Stomach smooth muscle (tissue), 2 donors: Measurements from ENCODE around the gene HOXC12.

Source experiments
- H3K27ac ChIP-seq: one replicate; pipeline ENCODE4 v1.7.0; 2013; ENCODE audit warnings: mild to moderate bottlenecking, low read length, inconsistent platforms
- H3K27me3 ChIP-seq, 2 donors: one replicate each; pipeline ENCODE4 v1.7.0; 2013; ENCODE audit warnings: low read length in 2 of 2; ENCODE audit not compliant: insufficient read depth in 2 of 2, control insufficient read depth in 1 of 2
- H3K36me3 ChIP-seq, 2 donors: one replicate each; pipeline ENCODE4 v1.7.0; 2013; ENCODE audit warnings: low read length in 2 of 2; ENCODE audit not compliant: control insufficient read depth in 2 of 2, insufficient read depth in 2 of 2
- H3K4me1 ChIP-seq: one replicate; pipeline ENCODE4 v1.7.0; 2013; ENCODE audit warnings: low read length; ENCODE audit not compliant: control insufficient read depth, insufficient read depth
- H3K4me3 ChIP-seq, 2 donors: one replicate each; pipeline ENCODE4 v1.7.0; 2013; ENCODE audit warnings: low read length in 2 of 2
- H3K9ac ChIP-seq, 2 donors: one replicate each; pipeline ENCODE4 v1.7.0; 2013; ENCODE audit warnings: low read length in 2 of 2, mild to moderate bottlenecking in 1 of 2
- H3K9me3 ChIP-seq, 2 donors: one replicate each; pipeline ENCODE4 v1.7.0; 2013; ENCODE audit warnings: low read length in 2 of 2; ENCODE audit not compliant: control insufficient read depth in 2 of 2
- donor health status: healthy.
- donor health status: Pancreatic carcinoma.

The HOXC12 gene

DNA sequence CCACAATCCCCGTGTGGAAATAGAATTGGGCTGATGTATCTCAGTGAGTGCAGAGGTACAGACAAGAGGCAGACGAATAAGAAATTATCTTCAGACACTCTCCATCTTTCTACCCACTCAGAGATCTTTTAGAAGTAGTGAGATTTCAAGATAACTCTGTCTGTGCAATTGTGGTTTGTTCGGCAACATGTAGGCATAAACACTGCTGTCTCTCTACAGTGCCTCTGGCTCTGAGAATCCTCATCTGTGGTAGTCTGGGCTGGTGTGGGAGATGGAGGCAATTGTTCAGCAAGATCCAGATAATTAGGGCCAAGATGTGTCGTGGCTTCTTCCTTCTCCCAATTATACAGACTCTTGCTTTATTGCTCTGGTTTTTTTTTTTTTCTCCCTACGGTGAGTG lies 13.0 kb upstream of the HOXC12 start:
- Histone ChIP-seq H3K36me3 (no peaks in the 10 kb centered on the region), H3K27ac (no peak overlapping the region), H3K9me3 (no peaks in the 10 kb centered on the region), H3K27me3 (peaks cover 75 to 92% of the 10 kb centered on the region in 2 donors), H3K4me1 (peaks cover 6% of the 10 kb centered on the region), H3K4me3 (no peak overlapping the region), H3K9ac (no peak overlapping the region)

GRCh38 chr12:53942467-53942997 lies 12.2 kb upstream of the HOXC12 start:
- peaks cover 72 to 89% of the 10 kb centered on the region in 2 donors for H3K27me3 ChIP-seq
- H3K4me3 ChIP-seq = no peak overlapping the region

DNA sequence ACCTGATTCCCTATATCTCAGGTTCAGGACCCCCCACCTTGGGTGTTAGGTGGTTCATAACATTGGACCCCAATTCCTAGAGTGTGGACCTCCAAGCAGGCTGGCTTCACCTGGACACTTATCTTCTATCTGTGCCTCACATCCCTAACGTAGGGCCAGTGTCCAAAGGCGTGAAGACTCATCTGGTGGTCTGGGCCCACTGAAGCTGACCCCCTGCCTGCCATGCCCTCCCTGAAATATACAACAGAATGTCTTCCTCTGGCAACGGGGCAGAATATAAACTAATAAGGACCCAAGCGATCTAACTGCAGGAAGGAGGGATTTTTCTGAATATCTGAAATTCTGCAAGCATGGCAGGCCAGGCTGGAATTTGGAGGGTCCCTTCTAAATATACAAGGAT lies 10.5 kb upstream of the HOXC12 start:
- Histone ChIP-seq H3K27me3 (peaks cover 76 to 89% of the 10 kb centered on the region in 2 donors), H3K4me3 (no peak overlapping the region), H3K4me1 (no peaks in the 10 kb centered on the region), H3K27ac (no peak overlapping the region), H3K36me3 (no peaks in the 10 kb centered on the region), H3K9ac (no peak overlapping the region), H3K9me3 (no peaks in the 10 kb centered on the region)

More at GRCh38 chr12:53942467-53942997, 12.2 kb upstream of the HOXC12 start:
- H3K9me3 ChIP-seq = no peaks in the 10 kb centered on the region
- no peaks in the 10 kb centered on the region for H3K36me3 ChIP-seq
- no peak overlapping the region for H3K27ac ChIP-seq
- H3K9ac ChIP-seq = no peak overlapping the region
- peaks cover 6% of the 10 kb centered on the region for H3K4me1 ChIP-seq

GRCh38 chr12:53944907-53945847 lies 9.5 kb upstream of the HOXC12 start:
- H3K36me3 ChIP-seq = no peaks in the 10 kb centered on the region
- H3K9me3 ChIP-seq = no peaks in the 10 kb centered on the region
- H3K27me3 ChIP-seq = peaks cover 77 to 89% of the 10 kb centered on the region in 2 donors
- no peaks in the 10 kb centered on the region for H3K4me1 ChIP-seq
- H3K27ac ChIP-seq = no peak overlapping the region
- no peak overlapping the region for H3K9ac ChIP-seq
- no peak overlapping the region for H3K4me3 ChIP-seq

GRCh38 chr12:53947743-53948142 lies 7.0 kb upstream of the HOXC12 start:
- peaks cover 85 to 96% of the 10 kb centered on the region in 2 donors for H3K27me3 ChIP-seq

DNA sequence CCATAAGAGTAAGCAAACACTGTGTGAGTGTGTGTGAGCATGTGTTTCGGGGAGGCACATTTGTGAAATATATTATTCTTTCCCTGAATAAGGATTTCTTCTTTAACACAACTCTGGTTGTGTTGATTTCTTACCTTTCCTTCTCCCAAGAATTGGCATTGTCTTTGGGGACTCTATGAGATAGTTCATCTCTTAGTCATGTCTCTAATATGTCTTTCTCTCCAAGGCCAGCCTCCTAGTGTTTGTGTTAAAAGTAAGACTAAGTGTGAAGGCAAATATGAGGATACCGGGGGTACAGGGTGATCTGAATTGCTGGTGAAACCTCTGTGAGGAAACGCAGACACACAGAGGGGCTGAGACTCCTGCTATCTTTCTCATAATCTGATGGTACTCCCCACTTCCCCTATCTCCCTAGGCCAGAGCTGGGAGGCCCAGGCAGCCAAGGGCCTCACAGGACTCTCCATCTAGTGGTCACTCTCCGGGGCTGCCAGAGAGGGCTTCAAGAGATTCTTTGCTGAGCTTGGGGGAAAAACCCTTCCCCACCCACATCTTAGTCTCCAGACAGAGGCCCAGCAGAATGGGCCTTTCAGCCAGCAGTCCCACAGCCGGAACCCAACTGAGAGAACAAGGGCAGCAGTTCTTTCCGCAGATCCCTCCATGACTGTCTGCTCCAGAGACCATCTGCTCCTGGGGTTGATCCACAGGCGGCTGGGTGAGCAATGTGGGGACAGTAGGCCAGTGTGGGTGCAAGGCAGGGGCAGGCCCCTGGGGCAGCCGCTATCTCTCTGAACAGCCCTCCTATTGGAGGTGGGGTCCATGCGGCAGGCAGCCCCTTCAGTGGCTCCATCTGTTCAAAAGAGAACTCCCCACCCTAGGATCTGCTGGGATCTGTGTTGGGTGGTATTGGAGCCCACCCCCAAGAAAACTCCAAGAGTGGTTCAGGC lies 5.8 kb upstream of the HOXC12 start:
- Histone ChIP-seq H3K4me1 (peaks cover 7% of the 10 kb centered on the region), H3K9me3 (no peaks in the 10 kb centered on the region), H3K36me3 (no peaks in the 10 kb centered on the region), H3K4me3 (no peak overlapping the region), H3K27me3 (peaks cover 92 to 96% of the 10 kb centered on the region in 2 donors), H3K27ac (no peak overlapping the region), H3K9ac (no peak overlapping the region)

More at GRCh38 chr12:53947743-53948142, 7.0 kb upstream of the HOXC12 start:
- Histone ChIP-seq H3K9me3 (no peaks in the 10 kb centered on the region), H3K4me3 (no peak overlapping the region), H3K27ac (no peak overlapping the region), H3K4me1 (peaks cover 7% of the 10 kb centered on the region), H3K36me3 (no peaks in the 10 kb centered on the region), H3K9ac (no peak overlapping the region)

GRCh38 chr12:53949631-53950436 lies 4.9 kb upstream of the HOXC12 start:
- Histone ChIP-seq H3K4me3 (no peak overlapping the region), H3K9ac (no peak overlapping the region), H3K27me3 (peaks cover 92 to 96% of the 10 kb centered on the region in 2 donors), H3K9me3 (no peaks in the 10 kb centered on the region), H3K27ac (no peak overlapping the region), H3K36me3 (no peaks in the 10 kb centered on the region), H3K4me1 (peaks cover 7% of the 10 kb centered on the region)

DNA sequence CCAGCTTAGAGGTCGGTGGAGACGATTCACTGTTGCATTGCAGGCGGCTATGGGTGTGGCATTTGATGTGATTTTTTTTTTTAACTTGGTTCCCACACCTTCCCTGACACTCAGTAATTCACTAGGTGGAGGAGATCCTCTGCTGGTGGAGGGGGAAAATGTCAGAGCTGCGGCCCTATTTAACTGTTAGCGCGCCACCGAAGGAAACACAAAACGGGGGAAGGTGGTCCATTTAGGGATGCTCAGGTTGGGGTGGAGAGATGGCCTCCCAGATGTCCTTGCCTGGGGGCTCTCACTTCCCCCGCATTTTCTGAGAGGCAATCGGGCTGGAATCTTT lies 4.3 kb upstream of the HOXC12 start:
- H3K9me3 ChIP-seq = no peaks in the 10 kb centered on the region
- H3K4me3 ChIP-seq = no peak overlapping the region
- no peak overlapping the region for H3K27ac ChIP-seq
- H3K4me1 ChIP-seq = peaks cover 7% of the 10 kb centered on the region
- no peaks in the 10 kb centered on the region for H3K36me3 ChIP-seq
- H3K9ac ChIP-seq = no peak overlapping the region
- peaks cover 90 to 96% of the 10 kb centered on the region in 2 donors for H3K27me3 ChIP-seq

GRCh38 chr12:53950789-53951576 lies 3.7 kb upstream of the HOXC12 start:
- Histone ChIP-seq H3K4me3 (no peak overlapping the region), H3K4me1 (peaks cover 9% of the 10 kb centered on the region), H3K9me3 (no peaks in the 10 kb centered on the region), H3K27ac (no peak overlapping the region), H3K9ac (no peak overlapping the region), H3K36me3 (no peaks in the 10 kb centered on the region), H3K27me3 (peaks cover 90 to 96% of the 10 kb centered on the region in 2 donors)
